Kidney (tissue), 22 donors: ENCODE data around the gene INHA. TPM values are rescaled to one million over a fixed set of nuclear protein-coding genes. Genes with fewer than 3 reads are reported as not detected.

Source experiments
- DNase-seq, 5 donors: peaks; one replicate each; pipeline ENCODE4 v3.0.0-alpha.2; 2013 to 2020
- FAIRE-seq: peaks from 2 replicates; lab custom pipeline; 2012; peaks lifted over from hg19 to GRCh38; lab: Jason Lieb, UNC
- H3K27ac ChIP-seq, 2 donors: one replicate each; pipeline ENCODE4 v1.7.0; 2013; ENCODE audit warnings: low read depth in 2 of 2, low read length in 2 of 2, inconsistent platforms in 1 of 2
- H3K27me3 ChIP-seq: one replicate; pipeline ENCODE4 v1.7.1; 2013; ENCODE audit warnings: low read length, inconsistent platforms; ENCODE audit not compliant: control insufficient read depth, insufficient read depth
- H3K36me3 ChIP-seq, 3 donors: one replicate each; pipeline versions ENCODE4 v1.7.0 to v1.7.1; 2013; ENCODE audit warnings: low read length in 3 of 3, control low read depth in 1 of 3, inconsistent platforms in 1 of 3; ENCODE audit not compliant: insufficient read depth in 3 of 3, control insufficient read depth in 2 of 3
- H3K4me1 ChIP-seq, 3 donors: one replicate each; pipeline versions ENCODE4 v1.7.0 to v1.7.1; 2013; ENCODE audit warnings: low read length in 3 of 3, inconsistent platforms in 1 of 3, low read depth in 1 of 3; ENCODE audit not compliant: control insufficient read depth in 2 of 3, insufficient read depth in 2 of 3
- H3K4me3 ChIP-seq, 3 donors: one replicate each; pipeline versions ENCODE4 v1.7.0 to v1.8.1; 2013; ENCODE audit warnings: low read length in 3 of 3, control low read depth in 1 of 3, inconsistent platforms in 1 of 3
- H3K9ac ChIP-seq, 3 donors: one replicate each; pipeline versions ENCODE4 v1.7.0 to v1.7.1; 2013; ENCODE audit warnings: low read length in 3 of 3, control low read depth in 1 of 3, inconsistent platforms in 1 of 3
- H3K9me3 ChIP-seq, 3 donors: one replicate each; pipeline versions ENCODE4 v1.7.0 to v1.7.1; 2013; ENCODE audit warnings: low read length in 3 of 3, control low read depth in 1 of 3, inconsistent platforms in 1 of 3; ENCODE audit not compliant: control insufficient read depth in 2 of 3, insufficient read depth in 1 of 3
- intact Hi-C: fragments of 100-400 bp; cut with DNase I; formaldehyde crosslinking; loops from one replicate; pipeline ENCODE4 v1.11.1; 2022
- long read RNA-seq, 10 donors: library from polyadenylated mRNA in 1 of 10; unstranded in 1 of 10; transcript quantifications; one replicate each; pipeline ENCODE4 v2.0.0 and lab custom pipeline, GENCODE V29; 2021 to 2026
- polyA plus RNA-seq: library from polyadenylated mRNA; stranded (reverse); fragments of 350-450 nt; fragmentation: Illumina TruSeq; extraction: RNeasy Lipid Tissue Mini Kit (QIAGEN cat#74804); gene quantifications from one replicate; pipeline ENCODE4 v1.2.3, GENCODE V29; 2014; ENCODE audit warnings: low read depth, low replicate concordance; ENCODE audit not compliant: insufficient read depth
- total RNA-seq: library from RNA; stranded (reverse); fragmentation: NEBNext Ultra II Directional; extraction: Animal tissue kit (Norgen Biotek cat#: 25700); gene quantifications from one replicate; pipeline ENCODE4 v1.2.1, GENCODE V29; 2021
- TF ChIP-seq, protein P1 (sequence below): IDR thresholded peaks from 3 replicates; pipeline ENCODE4 v1.5.1; 2012; ENCODE audit warnings: mild to moderate bottlenecking, moderate library complexity, borderline replicate concordance; ENCODE audit not compliant: insufficient read depth; ENCODE audit errors: extremely low read depth
- donor health status: control.
- donor health status: control.
- donor health status: control.
- donor health status: control.
- donor health status: control.
- donor health status: DM: yes; HTN: yes; CAD: no.
- donor health status: Normal renal cell carcinoma (clear cell type).

The INHA gene, protein sequence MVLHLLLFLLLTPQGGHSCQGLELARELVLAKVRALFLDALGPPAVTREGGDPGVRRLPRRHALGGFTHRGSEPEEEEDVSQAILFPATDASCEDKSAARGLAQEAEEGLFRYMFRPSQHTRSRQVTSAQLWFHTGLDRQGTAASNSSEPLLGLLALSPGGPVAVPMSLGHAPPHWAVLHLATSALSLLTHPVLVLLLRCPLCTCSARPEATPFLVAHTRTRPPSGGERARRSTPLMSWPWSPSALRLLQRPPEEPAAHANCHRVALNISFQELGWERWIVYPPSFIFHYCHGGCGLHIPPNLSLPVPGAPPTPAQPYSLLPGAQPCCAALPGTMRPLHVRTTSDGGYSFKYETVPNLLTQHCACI
- total RNA-seq (1.2 TPM), polyA plus RNA-seq (2.5 TPM)
- long read RNA-seq, donor 1, partial matches to known transcripts: 30 of 49 reads
- long read RNA-seq, donor 1, other reads (novel, unspliced or antisense): 19 of 49 reads
- long read RNA-seq, donor 2: 0 reads
- long read RNA-seq, donor 3, partial matches to known transcripts: 0 of 1 reads
- long read RNA-seq, donor 3, other reads (novel, unspliced or antisense): 0 of 1 reads
- long read RNA-seq, donor 4: 0 reads
- long read RNA-seq, donor 5: 0 reads
- long read RNA-seq, donor 6: 0 reads
- long read RNA-seq, donor 7, partial matches to known transcripts: 0 of 1 reads
- long read RNA-seq, donor 7, other reads (novel, unspliced or antisense): 0 of 1 reads
- long read RNA-seq, donor 8: 0 reads
- long read RNA-seq, donor 9: 0 reads
- long read RNA-seq, donor 10: 0 reads

DNA sequence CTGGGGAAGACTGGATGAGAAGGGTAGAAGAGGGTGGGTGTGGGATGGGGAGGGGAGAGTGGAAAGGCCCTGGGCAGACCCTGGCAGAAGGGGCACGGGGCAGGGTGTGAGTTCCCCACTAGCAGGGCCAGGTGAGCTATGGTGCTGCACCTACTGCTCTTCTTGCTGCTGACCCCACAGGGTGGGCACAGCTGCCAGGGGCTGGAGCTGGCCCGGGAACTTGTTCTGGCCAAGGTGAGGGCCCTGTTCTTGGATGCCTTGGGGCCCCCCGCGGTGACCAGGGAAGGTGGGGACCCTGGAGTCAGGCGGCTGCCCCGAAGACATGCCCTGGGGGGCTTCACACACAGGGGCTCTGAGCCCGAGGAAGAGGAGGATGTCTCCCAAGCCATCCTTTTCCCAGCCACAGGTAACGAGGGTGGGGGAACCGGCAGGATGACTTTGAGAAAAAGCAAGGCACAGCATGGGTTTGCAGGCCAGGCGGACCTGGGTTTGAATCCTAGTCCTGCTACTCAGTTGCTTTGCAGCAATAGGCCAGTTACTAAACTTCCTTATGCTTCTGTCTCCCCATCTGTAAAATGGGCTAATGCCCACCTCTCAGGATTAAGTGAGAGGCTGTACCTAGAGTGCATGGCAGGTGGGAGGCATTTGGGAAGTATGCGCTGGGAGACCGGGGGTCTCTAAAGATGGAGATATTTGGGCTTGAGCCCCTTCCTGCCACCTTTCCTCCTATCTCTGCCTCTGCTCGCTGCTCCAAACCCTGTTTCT, at the start of gene INHA:
Gene INHA, plus strand, starts transcription at position 74 of the 765 bp plus-strand sequence. Its CDS starts 65 bp downstream, at position 139.
- TF ChIP-seq, protein P1, sequence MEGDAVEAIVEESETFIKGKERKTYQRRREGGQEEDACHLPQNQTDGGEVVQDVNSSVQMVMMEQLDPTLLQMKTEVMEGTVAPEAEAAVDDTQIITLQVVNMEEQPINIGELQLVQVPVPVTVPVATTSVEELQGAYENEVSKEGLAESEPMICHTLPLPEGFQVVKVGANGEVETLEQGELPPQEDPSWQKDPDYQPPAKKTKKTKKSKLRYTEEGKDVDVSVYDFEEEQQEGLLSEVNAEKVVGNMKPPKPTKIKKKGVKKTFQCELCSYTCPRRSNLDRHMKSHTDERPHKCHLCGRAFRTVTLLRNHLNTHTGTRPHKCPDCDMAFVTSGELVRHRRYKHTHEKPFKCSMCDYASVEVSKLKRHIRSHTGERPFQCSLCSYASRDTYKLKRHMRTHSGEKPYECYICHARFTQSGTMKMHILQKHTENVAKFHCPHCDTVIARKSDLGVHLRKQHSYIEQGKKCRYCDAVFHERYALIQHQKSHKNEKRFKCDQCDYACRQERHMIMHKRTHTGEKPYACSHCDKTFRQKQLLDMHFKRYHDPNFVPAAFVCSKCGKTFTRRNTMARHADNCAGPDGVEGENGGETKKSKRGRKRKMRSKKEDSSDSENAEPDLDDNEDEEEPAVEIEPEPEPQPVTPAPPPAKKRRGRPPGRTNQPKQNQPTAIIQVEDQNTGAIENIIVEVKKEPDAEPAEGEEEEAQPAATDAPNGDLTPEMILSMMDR: no peak
- H3K9ac ChIP-seq: peak within 1 kb of the TSS; percentile 18 to 69 (median 24)

DNA sequence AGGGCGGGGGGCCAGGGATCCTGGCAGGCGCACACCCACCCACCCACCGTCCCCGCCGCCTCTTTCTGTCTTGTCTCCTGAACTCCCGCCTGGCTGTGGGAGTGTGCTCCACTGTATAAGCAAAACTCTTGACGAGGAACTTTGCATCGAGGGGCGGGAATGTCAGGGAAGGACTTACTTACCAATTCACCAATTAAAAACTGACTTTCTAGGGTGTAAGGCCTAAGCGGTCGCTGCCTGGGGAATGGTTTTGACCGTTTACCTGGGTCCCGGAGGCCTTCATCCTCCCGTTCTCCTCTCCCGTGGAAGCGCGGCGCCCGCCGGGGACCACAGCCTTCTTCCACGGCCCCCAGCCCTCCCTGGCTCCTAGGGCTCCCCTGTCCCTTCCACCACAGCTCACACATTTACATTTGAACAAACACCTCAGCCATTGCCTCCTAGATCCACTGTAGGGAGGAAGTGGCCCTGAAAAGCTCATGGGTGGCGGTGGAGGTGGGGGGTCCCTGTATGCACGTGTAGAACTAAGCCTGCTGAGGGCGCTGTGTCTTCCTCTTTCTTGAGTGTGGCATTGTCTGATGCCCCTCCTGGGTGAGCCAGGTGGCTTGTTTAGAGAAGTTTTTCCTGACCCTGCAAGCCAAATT, 49.0 kb upstream of the INHA start:
- H3K36me3 ChIP-seq: no peaks in the 10 kb centered on the region
- H3K4me1 ChIP-seq: peaks cover 0 to under 1% (median 0%) of the 10 kb centered on the region in 3 donors
- TF ChIP-seq, protein P1: no peak
- FAIRE-seq (no peak), DNase-seq (peak in 3 of 5 donors; percentile 59 to 71 (median 62))
- intact Hi-C loops: loop anchor here (10.0 kb wide), 1 partner anchor 48 kb away; no protein-coding TSS in a partner anchor
- no peak overlapping the region for H3K27ac ChIP-seq
- H3K27me3 ChIP-seq: no peaks in the 10 kb centered on the region
- H3K4me3 ChIP-seq: no peak overlapping the region
- no peak overlapping the region for H3K9ac ChIP-seq
- H3K9me3 ChIP-seq: no peaks in the 10 kb centered on the region

More for the DNA sequence above, at the start of gene INHA:
- Histone ChIP-seq H3K9me3 (no peaks in the 10 kb centered on the region), H3K27me3 (no peaks in the 10 kb centered on the region), H3K4me3 (peak within 1 kb of the TSS in 2 of 3 donors; percentile 33 to 55), H3K4me1 (peaks cover 0 to 11% (median 10%) of the 10 kb centered on the region in 3 donors), H3K27ac (peak within 1 kb of the TSS; percentile 43 to 53), H3K36me3 (no peaks in the 10 kb centered on the region)
- FAIRE-seq (no peak), DNase-seq (no peak)
- intact Hi-C loops: no loop called here

DNA sequence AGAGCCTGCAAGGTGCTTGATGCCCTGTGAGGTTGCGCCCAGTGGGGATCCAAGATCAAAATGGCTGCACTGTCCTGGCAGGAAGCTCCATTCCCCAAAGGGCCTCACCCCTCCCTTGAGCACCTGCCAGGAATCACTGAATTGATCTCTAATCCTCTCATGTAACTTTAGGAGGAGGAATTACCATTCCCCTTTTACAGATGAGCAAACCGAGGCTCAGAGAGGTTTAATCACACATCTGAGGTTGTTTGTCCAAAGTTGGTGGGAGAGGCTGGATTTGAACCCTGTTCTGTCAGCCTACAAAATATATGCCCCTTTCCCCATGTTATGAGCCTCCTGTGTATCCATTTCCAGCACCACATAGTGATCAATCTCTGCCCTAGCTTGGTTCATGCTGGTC, 47.3 kb upstream of the INHA start:
- TF ChIP-seq, protein P1: no peak
- Histone ChIP-seq H3K9ac (no peak overlapping the region), H3K4me1 (no peaks in the 10 kb centered on the region), H3K9me3 (no peaks in the 10 kb centered on the region), H3K36me3 (no peaks in the 10 kb centered on the region), H3K27ac (no peak overlapping the region), H3K27me3 (peaks cover 6% of the 10 kb centered on the region), H3K4me3 (no peak overlapping the region)
- intact Hi-C loops: loop anchor here (10.0 kb wide), 1 partner anchor 50 kb away; no protein-coding TSS in a partner anchor
- FAIRE-seq: no peak
- DNase-seq: no peak
